Renal cortical epithelial cell (primary cell): ENCODE measurements around the gene PRDM16. TPM values are rescaled to one million over a fixed set of nuclear protein-coding genes. Genes with fewer than 3 reads are reported as not detected.
A peak's percentile ranks its signal among the peaks of the same experiment; 100 is the strongest.

ENCODE experiments used
- DNase-seq: peaks from one replicate; pipeline ENCODE4 v3.0.0-alpha.2; 2011; ENCODE audit warnings: low read depth
- total RNA-seq: library from RNA; depleted of rRNA; stranded (reverse); fragments of >200 nt; gene quantifications from 2 replicates; pipeline ENCODE4 v1.2.3, GENCODE V29; 2014

The PRDM16 gene
- total RNA-seq, 1 donor from 2014 or later: 0.94 TPM

GRCh38 chr1:3336641-3337630, 267.9 kb downstream of the PRDM16 start:
- DNase-seq: no peak

- DNase-seq: no peak
Measured at GRCh38 chr1:3337798-3338724, 269.1 kb downstream of the PRDM16 start.

- no peak for DNase-seq
Measured at GRCh38 chr1:3338725-3339070, 269.7 kb downstream of the PRDM16 start.

- DNase-seq: no peak
Measured at GRCh38 chr1:3339856-3340255, 270.9 kb downstream of the PRDM16 start.

- DNase-seq: no peak
Measured at GRCh38 chr1:3340548-3341235, 271.7 kb downstream of the PRDM16 start.

- no peak for DNase-seq
Measured at GRCh38 chr1:3341236-3341994, 272.4 kb downstream of the PRDM16 start.

GRCh38 chr1:3342960-3343359, 274.0 kb downstream of the PRDM16 start:
- no peak for DNase-seq

GRCh38 chr1:3344395-3344794, 275.4 kb downstream of the PRDM16 start:
- DNase-seq: no peak

GRCh38 chr1:3345792-3346191, 276.8 kb downstream of the PRDM16 start:
- no peak for DNase-seq

GRCh38 chr1:3346478-3346877, 277.5 kb downstream of the PRDM16 start:
- DNase-seq: no peak

GRCh38 chr1:3347257-3348020, 278.4 kb downstream of the PRDM16 start:
- no peak for DNase-seq

GRCh38 chr1:3348196-3348865, 279.3 kb downstream of the PRDM16 start:
- no peak for DNase-seq

- no peak for DNase-seq
Measured at GRCh38 chr1:3349161-3349967, 280.4 kb downstream of the PRDM16 start.

GRCh38 chr1:3349968-3350299, 280.9 kb downstream of the PRDM16 start:
- DNase-seq: no peak

GRCh38 chr1:3350506-3351261, 281.7 kb downstream of the PRDM16 start:
- no peak for DNase-seq

- DNase-seq: no peak
Measured at GRCh38 chr1:3351449-3352298, 282.7 kb downstream of the PRDM16 start.

- DNase-seq: peak; percentile 64
Measured at GRCh38 chr1:3352299-3352951, 283.4 kb downstream of the PRDM16 start.
